IgD-negative memory B cell (primary cell): ENCODE measurements around the gene LDB2. TPM values are rescaled to one million over a fixed set of nuclear protein-coding genes. Genes with fewer than 3 reads are reported as not detected.

Experiments
- H3K27ac Mint-ChIP-seq, 3 donors: one replicate each; pipeline ENCODE4 v1.8.0; 2020 to 2022; ENCODE audit warnings: mild to moderate bottlenecking in 3 of 3, mixed read lengths in 3 of 3, moderate library complexity in 1 of 3
- H3K27me3 Mint-ChIP-seq: one replicate; pipeline ENCODE4 v1.8.0; 2021; ENCODE audit warnings: mixed read lengths
- H3K36me3 Mint-ChIP-seq: one replicate; pipeline ENCODE4 v1.8.0; 2020; ENCODE audit warnings: mild to moderate bottlenecking, mixed read lengths
- H3K4me1 Mint-ChIP-seq, 3 donors: one replicate each; pipeline ENCODE4 v1.8.0; 2020 to 2022; ENCODE audit warnings: mixed read lengths in 3 of 3, mild to moderate bottlenecking in 1 of 3
- H3K4me3 Mint-ChIP-seq, 4 donors: one replicate each; pipeline ENCODE4 v1.8.0; 2020 to 2022; ENCODE audit warnings: mild to moderate bottlenecking in 4 of 4, mixed read lengths in 4 of 4, moderate library complexity in 3 of 4
- H3K9me3 Mint-ChIP-seq, 3 donors: one replicate each; pipeline ENCODE4 v1.8.0; 2020 to 2021; ENCODE audit warnings: mixed read lengths in 3 of 3, mild to moderate bottlenecking in 1 of 3
- polyA plus RNA-seq: library from polyadenylated mRNA; unstranded; fragments of 300-500 nt; fragmentation: Illumina TruSeq; gene quantifications from one replicate; pipeline ENCODE4 v1.2.3, GENCODE V29; 2021

The LDB2 gene
- polyA plus RNA-seq, 1 donor from 2014 or later: not detected

DNA sequence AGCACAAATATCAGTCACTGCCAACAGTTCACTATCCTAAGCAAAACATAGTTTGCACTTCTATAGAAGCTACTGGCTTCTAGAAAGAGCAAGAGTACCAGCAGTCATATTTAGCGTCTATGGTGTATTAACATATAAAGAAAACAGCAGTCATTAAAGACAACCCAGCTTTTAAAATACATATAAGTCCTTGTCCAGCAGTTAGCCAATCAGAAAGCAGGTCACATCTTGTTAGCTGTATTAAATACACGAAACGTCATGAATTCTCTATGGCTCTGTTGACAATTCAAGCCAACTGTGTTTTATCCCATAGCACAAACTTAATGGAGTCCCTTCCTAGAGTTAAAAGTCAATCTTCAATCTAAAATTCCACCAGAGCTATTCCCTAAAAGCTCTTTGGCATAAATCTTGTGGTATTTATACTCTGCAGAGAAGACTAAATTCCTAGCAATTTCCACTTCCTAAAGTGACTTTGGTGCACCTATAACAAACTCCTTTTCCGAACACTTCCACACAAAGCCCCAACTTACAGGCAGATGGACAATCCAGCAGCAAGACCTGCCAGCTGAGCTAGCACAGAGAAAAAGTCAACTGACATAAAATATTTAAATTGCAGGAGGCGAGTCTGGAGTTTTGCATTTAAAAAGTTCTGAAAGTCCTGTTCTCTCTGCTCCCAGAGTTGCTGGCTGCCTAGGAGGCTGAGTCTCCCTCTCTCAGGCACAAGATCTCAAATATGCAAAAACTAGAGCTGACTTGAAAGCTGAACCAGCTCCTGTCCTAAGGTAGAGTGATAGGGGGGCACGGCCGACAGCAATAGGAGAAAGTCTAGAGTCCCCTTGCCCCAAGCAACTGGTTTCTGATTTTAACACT is 1.3 kb downstream of the LDB2 start:
- H3K9me3 Mint-ChIP-seq: peaks cover 0 to 2% (median 1%) of the 10 kb centered on the region in 3 donors
- H3K4me1 Mint-ChIP-seq: peaks cover 0 to 2% (median 0%) of the 10 kb centered on the region in 3 donors
- no peaks in the 10 kb centered on the region for H3K36me3 Mint-ChIP-seq
- H3K27me3 Mint-ChIP-seq: peaks cover 3% of the 10 kb centered on the region
- H3K4me3 Mint-ChIP-seq: no peak overlapping the region
- no peak overlapping the region for H3K27ac Mint-ChIP-seq

DNA sequence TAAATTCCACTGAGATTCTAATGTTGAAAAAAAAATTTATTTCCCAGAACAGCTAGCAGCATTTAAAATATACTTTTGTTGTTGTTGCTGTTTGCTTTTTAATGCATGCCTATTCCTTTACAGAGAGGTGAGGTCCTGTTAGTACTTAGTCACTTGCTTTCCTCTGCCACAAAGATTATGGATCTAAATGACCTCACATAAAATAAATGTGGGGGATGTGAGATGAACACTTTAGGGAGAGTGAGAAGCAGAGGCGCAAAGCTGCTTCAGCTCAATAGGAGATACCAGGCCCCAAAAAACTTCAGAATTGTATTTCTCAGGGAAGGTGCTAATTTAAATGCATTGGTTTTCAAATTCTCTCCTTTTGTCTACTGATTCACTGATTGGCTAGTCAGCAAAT is 4.0 kb downstream of the LDB2 start:
- H3K27me3 Mint-ChIP-seq: peaks cover 2% of the 10 kb centered on the region
- H3K36me3 Mint-ChIP-seq: peaks cover 2% of the 10 kb centered on the region
- H3K9me3 Mint-ChIP-seq: peaks cover 0 to 2% (median 0%) of the 10 kb centered on the region in 3 donors
- no peak overlapping the region for H3K4me3 Mint-ChIP-seq
- peaks cover 0 to 2% (median 0%) of the 10 kb centered on the region in 3 donors for H3K4me1 Mint-ChIP-seq
- H3K27ac Mint-ChIP-seq: no peak overlapping the region

DNA sequence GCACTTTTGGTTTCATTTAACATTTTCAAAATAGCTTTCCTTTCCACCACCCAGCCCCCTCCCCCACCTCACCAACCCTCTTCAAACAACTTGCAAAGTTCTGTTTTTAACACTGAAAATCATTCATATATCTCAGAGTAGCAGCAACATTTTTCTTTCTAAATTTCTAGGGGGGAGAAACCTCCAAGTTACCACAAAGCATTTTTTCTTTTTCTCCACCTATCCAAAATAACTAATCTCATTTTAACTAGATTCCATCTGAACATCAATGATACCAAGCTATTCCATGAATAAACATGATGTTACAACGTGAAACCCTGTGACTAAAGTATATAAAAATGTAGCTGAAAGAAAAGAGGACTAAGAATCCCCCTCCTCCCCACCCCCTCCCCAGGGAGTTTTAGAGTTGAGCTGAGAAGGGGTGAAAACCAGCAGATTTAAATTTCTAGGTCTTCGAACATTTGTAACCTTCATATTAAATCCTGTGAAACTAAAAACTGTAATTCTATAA is 5.2 kb downstream of the LDB2 start:
- Mint-ChIP-seq H3K27ac (no peak overlapping the region), H3K9me3 (peaks cover 0 to 4% (median 3%) of the 10 kb centered on the region in 3 donors), H3K4me1 (no peaks in the 10 kb centered on the region), H3K27me3 (peaks cover 2% of the 10 kb centered on the region), H3K36me3 (peaks cover 2% of the 10 kb centered on the region), H3K4me3 (no peak overlapping the region)

DNA sequence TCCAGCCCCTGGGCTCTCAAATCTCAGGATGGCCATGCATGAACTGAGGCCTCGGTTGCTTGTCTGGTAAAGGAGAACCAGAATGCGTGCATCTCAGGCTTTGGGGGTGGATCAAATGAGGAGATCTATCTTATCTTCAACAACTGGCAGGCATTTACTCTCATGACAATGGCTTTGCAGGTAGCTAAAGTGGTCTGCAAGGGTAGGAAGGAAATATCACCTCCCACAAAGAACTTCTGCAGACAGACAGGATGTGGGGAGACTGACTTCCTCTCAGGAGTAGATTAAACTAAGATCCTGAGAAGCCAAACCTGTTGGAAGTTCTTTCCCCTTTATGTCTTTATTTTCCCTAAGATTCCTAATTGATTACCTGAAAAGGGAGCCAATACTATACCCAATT is 7.8 kb downstream of the LDB2 start:
- no peak overlapping the region for H3K27ac Mint-ChIP-seq
- peaks cover 0 to 3% (median 1%) of the 10 kb centered on the region in 3 donors for H3K9me3 Mint-ChIP-seq
- H3K36me3 Mint-ChIP-seq: peaks cover 2% of the 10 kb centered on the region
- no peak overlapping the region for H3K4me3 Mint-ChIP-seq
- peaks cover 2% of the 10 kb centered on the region for H3K27me3 Mint-ChIP-seq
- H3K4me1 Mint-ChIP-seq: no peaks in the 10 kb centered on the region

DNA sequence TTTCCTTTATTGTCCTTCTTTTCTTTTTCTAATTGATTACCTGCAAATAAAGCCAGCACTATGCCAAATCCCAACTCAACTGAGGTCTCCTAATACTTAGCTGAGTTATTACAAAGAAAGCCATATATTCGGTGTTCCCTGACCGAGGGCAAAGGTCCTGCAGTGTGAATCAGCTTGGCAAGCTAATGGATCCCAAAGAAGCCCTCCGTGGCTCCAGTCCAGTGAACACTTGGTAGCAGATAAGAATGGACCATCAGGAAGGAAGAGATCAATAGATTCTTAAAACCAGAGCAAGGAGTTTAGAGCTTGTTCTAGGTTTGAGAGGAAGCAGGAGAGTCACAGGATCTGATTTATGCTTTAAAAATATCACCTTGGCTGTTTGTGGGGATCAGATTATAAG is 8.5 kb downstream of the LDB2 start:
- H3K9me3 Mint-ChIP-seq: peaks cover 0 to 3% (median 1%) of the 10 kb centered on the region in 3 donors
- H3K27ac Mint-ChIP-seq: no peak overlapping the region
- H3K4me3 Mint-ChIP-seq: no peak overlapping the region
- peaks cover 2% of the 10 kb centered on the region for H3K27me3 Mint-ChIP-seq
- peaks cover 2% of the 10 kb centered on the region for H3K36me3 Mint-ChIP-seq
- no peaks in the 10 kb centered on the region for H3K4me1 Mint-ChIP-seq

DNA sequence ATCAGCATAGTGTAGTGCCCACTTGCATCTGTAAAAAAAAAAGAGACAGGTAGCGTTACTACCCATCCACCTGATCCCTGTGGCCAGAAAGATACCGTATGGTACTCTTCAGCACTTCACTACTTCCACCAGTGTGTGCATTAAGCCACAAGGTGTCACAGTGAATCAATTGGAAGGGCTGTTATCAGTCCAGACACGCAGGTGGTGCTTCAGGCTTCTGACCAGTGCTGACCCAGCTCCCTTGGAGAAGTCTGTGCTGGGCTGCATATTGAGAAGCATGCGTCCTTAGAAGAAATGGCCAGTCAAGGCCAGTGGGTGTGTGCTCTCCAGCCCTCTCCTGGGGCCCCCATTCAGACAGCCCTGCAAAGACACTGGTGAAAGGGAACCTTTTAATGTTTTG is 10.6 kb downstream of the LDB2 start:
- H3K4me3 Mint-ChIP-seq: no peak overlapping the region
- no peaks in the 10 kb centered on the region for H3K4me1 Mint-ChIP-seq
- no peaks in the 10 kb centered on the region for H3K27me3 Mint-ChIP-seq
- no peak overlapping the region for H3K27ac Mint-ChIP-seq
- peaks cover 0 to 5% (median 1%) of the 10 kb centered on the region in 3 donors for H3K9me3 Mint-ChIP-seq
- H3K36me3 Mint-ChIP-seq: peaks cover 2% of the 10 kb centered on the region

DNA sequence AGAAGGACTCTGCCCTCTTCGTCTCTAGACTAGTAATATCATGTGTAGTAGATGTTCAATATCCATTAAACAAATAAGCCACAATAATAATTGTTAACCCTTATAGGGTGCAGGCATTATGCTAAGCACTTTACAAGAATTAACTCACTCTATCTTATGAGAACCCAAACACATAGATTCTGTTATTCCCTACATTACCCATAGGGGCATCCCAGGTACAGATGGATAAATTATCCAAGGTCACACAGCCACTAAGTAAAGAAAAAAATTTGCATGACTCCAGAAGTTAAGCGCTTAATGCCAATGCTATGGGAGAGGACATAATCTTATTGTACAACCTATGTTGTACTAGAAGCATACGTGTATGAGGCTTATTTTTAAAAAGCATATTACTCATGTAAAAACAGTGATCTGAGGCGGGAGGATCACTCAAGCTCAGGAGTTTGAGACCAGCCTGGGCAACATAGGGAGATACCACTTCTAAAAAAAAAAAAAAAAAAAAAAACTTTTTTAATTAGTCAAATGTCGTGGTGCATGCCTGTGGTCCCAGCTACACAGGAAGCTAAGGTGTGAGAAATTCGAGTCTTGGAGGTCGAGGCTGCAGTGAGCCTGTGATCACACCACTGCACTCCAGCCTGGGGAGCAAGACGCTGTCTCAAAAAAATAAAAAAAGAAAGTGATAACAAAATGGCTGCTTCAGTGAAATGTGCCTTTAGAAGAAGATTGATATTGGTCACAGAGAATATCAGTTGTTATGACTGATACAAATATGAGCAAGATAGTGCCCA is 13.6 kb downstream of the LDB2 start:
- H3K27me3 Mint-ChIP-seq: no peaks in the 10 kb centered on the region
- no peak overlapping the region for H3K27ac Mint-ChIP-seq
- H3K36me3 Mint-ChIP-seq: peaks cover 1% of the 10 kb centered on the region
- H3K4me3 Mint-ChIP-seq: no peak overlapping the region
- no peaks in the 10 kb centered on the region for H3K4me1 Mint-ChIP-seq
- H3K9me3 Mint-ChIP-seq: peaks cover 1 to 7% (median 4%) of the 10 kb centered on the region in 3 donors

DNA sequence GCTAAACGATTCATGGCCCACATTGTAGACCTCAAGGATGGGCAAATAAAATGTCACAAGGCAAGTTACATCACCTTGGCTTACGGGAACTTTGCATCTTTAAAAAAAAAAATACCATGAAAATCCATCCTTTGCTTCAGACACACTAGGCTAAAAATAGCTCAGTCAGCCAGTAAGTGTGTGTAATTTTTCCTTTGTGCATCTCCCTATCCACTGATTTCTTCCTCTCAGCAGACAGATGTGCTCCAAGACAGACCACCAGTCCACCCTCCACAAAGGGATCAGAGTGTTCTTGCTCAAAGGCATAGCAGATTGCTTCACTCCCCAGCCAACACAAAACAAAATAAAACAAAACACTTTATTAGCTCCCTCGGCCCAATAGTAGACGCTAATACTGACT is 14.6 kb downstream of the LDB2 start:
- Mint-ChIP-seq H3K4me3 (no peak overlapping the region), H3K27me3 (no peaks in the 10 kb centered on the region), H3K4me1 (no peaks in the 10 kb centered on the region), H3K36me3 (no peaks in the 10 kb centered on the region), H3K27ac (no peak overlapping the region), H3K9me3 (peaks cover 0 to 4% (median 4%) of the 10 kb centered on the region in 3 donors)

DNA sequence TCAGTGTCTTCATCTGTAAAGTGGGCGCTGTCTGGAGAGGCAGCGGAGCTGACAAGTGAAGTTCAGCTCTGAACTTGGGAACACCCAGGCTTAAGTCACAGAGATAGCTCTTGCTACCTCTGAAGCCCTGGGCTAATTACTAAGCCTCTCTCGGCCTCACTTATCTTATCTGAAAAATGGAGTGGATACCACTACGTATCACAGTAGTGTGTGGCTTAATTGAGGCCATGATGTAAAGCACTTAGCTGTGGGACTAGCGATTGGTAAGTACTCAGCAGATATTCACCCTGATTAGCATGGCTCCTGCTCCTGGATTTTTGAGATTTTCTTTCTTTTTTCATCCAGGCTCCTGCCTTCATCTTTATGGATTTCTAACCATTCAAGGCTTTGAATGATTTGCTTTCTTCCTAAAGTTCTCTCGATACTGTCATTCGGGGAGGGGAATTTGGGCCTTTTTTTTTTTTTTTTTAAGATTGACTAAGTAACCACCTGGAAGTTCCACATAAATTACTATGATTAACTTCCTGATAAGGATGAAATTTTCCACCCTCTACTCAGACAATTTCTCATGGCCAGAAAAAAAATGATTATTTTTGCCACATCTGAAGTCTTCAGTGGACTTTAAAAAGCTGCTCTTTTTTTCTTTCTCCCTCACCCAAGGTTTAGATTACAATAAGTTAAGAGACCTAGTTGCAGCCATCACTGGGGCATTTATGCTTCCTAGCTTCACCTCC is 17.1 kb downstream of the LDB2 start:
- Mint-ChIP-seq H3K27me3 (no peaks in the 10 kb centered on the region), H3K27ac (no peak overlapping the region), H3K36me3 (no peaks in the 10 kb centered on the region), H3K9me3 (peaks cover 0 to 4% (median 4%) of the 10 kb centered on the region in 3 donors), H3K4me3 (no peak overlapping the region), H3K4me1 (no peaks in the 10 kb centered on the region)

DNA sequence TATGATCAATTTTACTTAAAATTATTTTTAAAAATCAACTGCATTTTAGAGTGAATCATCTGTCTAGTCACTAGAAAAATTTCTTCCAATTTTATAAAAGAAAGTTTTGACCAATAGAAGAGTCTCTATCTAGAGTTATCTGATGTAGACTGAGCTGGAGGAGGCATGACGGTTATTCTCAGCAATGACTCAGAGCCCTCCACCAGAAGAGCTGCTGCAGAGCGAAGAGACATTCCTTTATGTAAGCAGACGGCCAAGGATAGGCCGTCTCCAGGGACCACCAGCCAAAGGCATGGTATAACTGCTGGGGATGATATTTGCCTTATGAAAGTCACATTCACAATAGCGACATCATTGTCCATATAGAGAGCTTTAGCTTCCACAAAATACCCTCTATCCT is 23.0 kb downstream of the LDB2 start:
- H3K27ac Mint-ChIP-seq: no peak overlapping the region
- peaks cover 0 to 2% (median 0%) of the 10 kb centered on the region in 3 donors for H3K9me3 Mint-ChIP-seq
- no peak overlapping the region for H3K4me3 Mint-ChIP-seq
- H3K36me3 Mint-ChIP-seq: no peaks in the 10 kb centered on the region
- no peaks in the 10 kb centered on the region for H3K27me3 Mint-ChIP-seq
- H3K4me1 Mint-ChIP-seq: peaks cover 0 to 2% (median 0%) of the 10 kb centered on the region in 3 donors

DNA sequence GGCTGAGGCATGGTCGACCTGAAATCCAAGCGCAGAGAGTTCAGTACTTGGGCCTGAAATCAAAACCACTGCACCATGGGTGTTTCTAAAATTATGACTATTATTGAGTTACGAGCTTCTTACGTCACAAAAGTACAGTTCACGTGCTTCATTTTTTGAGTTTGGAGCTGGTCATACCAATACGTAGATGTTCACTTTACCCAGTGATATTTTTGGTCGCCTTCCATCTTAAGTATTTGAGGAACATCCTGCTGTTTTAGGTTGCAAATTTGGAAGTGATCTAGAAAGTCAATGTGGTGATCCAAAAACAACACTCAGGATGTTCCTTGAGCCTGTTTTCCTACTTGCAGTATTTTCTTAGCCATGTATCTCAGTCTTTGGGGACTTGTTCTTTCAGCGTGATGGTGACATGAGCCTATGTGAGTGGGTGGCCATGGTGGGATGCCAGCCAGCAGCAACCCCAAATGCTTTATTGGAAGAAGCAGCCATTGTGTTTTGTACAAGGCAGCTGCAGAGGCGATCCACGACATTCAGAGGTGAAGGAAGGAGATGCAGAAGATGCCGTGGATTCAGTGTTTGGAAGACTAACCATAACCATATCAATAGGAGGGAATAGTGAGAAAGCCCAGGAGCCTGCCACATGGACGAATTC is 28.7 kb downstream of the LDB2 start:
- Mint-ChIP-seq H3K27me3 (no peaks in the 10 kb centered on the region), H3K27ac (no peak overlapping the region), H3K9me3 (peaks cover 2 to 3% (median 3%) of the 10 kb centered on the region in 3 donors), H3K4me1 (no peaks in the 10 kb centered on the region), H3K4me3 (no peak overlapping the region), H3K36me3 (peaks cover 3% of the 10 kb centered on the region)

DNA sequence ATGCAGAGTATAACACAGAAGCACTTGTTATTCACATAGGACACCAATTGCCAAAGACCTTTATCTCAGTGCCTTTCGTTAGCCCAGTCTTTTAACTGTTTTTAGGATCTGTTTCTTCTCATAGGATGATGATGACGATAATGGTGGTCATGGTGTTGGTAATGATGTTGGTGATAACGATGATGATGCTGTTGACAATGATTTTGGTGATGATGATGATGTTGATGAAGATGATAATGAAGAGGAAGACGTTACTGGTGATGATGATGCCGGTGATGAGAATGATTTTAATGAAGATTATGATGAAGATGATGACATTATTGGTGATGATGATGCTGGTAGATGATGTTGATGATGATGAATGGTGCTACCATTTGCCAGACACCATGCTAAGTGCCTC is 29.8 kb downstream of the LDB2 start:
- Mint-ChIP-seq H3K36me3 (peaks cover 3% of the 10 kb centered on the region), H3K9me3 (peaks cover 2 to 3% (median 3%) of the 10 kb centered on the region in 3 donors), H3K4me1 (no peaks in the 10 kb centered on the region), H3K27ac (no peak overlapping the region), H3K27me3 (no peaks in the 10 kb centered on the region), H3K4me3 (no peak overlapping the region)

DNA sequence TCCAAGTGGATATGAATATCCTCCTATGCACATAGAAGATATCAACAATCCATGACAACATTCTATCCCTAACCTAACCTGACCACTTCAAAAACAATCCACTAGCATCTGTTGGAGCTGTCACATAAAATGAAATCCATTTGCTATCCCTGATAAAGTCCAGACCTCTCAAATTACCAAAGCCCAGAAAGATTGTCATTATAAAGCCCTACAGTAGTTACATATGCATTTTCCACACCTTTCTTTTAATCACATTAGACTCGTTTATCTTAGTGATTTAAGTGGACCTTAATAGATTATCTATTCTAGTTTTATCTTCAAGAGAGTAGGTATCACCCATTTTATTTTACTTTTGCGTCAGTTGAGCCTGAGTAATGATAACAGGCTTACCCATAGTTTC is 30.6 kb downstream of the LDB2 start:
- Mint-ChIP-seq H3K4me1 (no peaks in the 10 kb centered on the region), H3K36me3 (peaks cover 3% of the 10 kb centered on the region)

DNA sequence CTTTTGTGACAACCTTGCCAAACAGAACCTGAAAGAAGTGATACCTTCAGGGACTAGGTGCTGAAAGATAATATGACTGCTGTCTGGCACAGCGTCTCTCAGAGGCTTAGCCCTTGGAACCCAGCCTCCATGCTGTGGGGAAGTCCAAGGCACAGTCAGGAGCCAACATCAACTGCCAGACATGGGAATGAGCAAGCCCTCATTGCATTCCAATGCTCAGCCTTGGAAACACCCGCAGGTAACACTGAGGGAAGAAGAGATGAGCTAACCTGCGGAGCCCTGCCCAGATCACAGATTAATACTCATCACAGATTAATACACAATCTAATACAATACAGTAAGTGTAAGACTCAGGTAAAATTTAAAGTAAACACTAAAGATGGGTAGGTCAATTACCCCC is 31.5 kb downstream of the LDB2 start:
- H3K9me3 Mint-ChIP-seq: peaks cover 2 to 3% (median 3%) of the 10 kb centered on the region in 3 donors
- H3K27ac Mint-ChIP-seq: no peak overlapping the region
- no peaks in the 10 kb centered on the region for H3K4me1 Mint-ChIP-seq
- H3K36me3 Mint-ChIP-seq: peaks cover 3% of the 10 kb centered on the region
- no peaks in the 10 kb centered on the region for H3K27me3 Mint-ChIP-seq
- H3K4me3 Mint-ChIP-seq: no peak overlapping the region

More for the DNA sequence above, 30.6 kb downstream of the LDB2 start:
- Mint-ChIP-seq H3K9me3 (peaks cover 2 to 3% (median 3%) of the 10 kb centered on the region in 3 donors), H3K27ac (no peak overlapping the region), H3K27me3 (no peaks in the 10 kb centered on the region), H3K4me3 (no peak overlapping the region)
